GM19455 (cell line): ENCODE measurements around the gene SLC39A2.
"Not testable (repeated sequence)": the region's sequence is repeated elsewhere in the genome, so short reads cannot be mapped to it uniquely, and the experiment has no call there.

ENCODE experiments used
- ATAC-seq: cut with Tn5 transposase; IDR thresholded peaks from one replicate; pipeline ENCODE4 v1.9.1; 2021; ENCODE audit not compliant: unreplicated experiment

SLC39A2 gene

GRCh38 chr14:20996521-20996920 is 2.6 kb upstream of the SLC39A2 start:
- no peak for ATAC-seq

GRCh38 chr14:20997115-20997514 is 2.0 kb upstream of the SLC39A2 start:
- no peak for ATAC-seq

- ATAC-seq: no peak
These were observed 1.5 kb upstream of the SLC39A2 start for GRCh38 chr14:20997564-20997963.

- ATAC-seq: no peak
These were observed 954 bp upstream of the SLC39A2 start for GRCh38 chr14:20998139-20998538.

- no peak for ATAC-seq
These were observed 498 bp downstream of the SLC39A2 start for GRCh38 chr14:20999591-20999990.

- ATAC-seq: no peak
These were observed 2.1 kb downstream of the SLC39A2 start for GRCh38 chr14:21001218-21001617.

GRCh38 chr14:21003788-21004346 is 4.8 kb downstream of the SLC39A2 start:
- no peak for ATAC-seq

- not testable (repeated sequence) for ATAC-seq
These were observed 10.6 kb downstream of the SLC39A2 start for GRCh38 chr14:21009721-21010120.

GRCh38 chr14:21011136-21011535 is 12.0 kb downstream of the SLC39A2 start:
- ATAC-seq: no peak

GRCh38 chr14:21014761-21015190 is 15.7 kb downstream of the SLC39A2 start:
- ATAC-seq: no peak

- no peak for ATAC-seq
These were observed 16.2 kb downstream of the SLC39A2 start for GRCh38 chr14:21015312-21015711.

GRCh38 chr14:21016413-21017190 is 17.5 kb downstream of the SLC39A2 start:
- no peak for ATAC-seq

GRCh38 chr14:21017528-21018245 is 18.6 kb downstream of the SLC39A2 start:
- no peak for ATAC-seq

GRCh38 chr14:21018286-21018685 is 19.2 kb downstream of the SLC39A2 start:
- ATAC-seq: no peak

GRCh38 chr14:21018781-21019180 is 19.7 kb downstream of the SLC39A2 start:
- no peak for ATAC-seq

GRCh38 chr14:21019366-21019765 is 20.3 kb downstream of the SLC39A2 start:
- no peak for ATAC-seq

- no peak for ATAC-seq
These were observed 22.0 kb downstream of the SLC39A2 start for GRCh38 chr14:21020977-21021545.

GRCh38 chr14:21022686-21023085 is 23.6 kb downstream of the SLC39A2 start:
- ATAC-seq: no peak

- ATAC-seq: no peak
These were observed 24.1 kb downstream of the SLC39A2 start for GRCh38 chr14:21023174-21023573.

- no peak for ATAC-seq
These were observed 24.9 kb downstream of the SLC39A2 start for GRCh38 chr14:21023817-21024584.
